GM21786 (cell line): Measurements from ENCODE around the gene ABCE1.

ENCODE experiments used
- ATAC-seq: cut with Tn5 transposase; IDR thresholded peaks from one replicate; pipeline ENCODE4 v1.9.1; 2021; ENCODE audit not compliant: unreplicated experiment

ABCE1 gene

GRCh38 chr4:145176641-145177432 lies 78.7 kb downstream of the ABCE1 start:
- ATAC-seq, result no peak

GRCh38 chr4:145177511-145177905 lies 79.4 kb downstream of the ABCE1 start:
- no peak for ATAC-seq

GRCh38 chr4:145177906-145178538 lies 79.9 kb downstream of the ABCE1 start:
- no peak for ATAC-seq

- no peak for ATAC-seq
Observed at GRCh38 chr4:145178740-145179280, 80.7 kb downstream of the ABCE1 start.
